ENCODE data around the gene NDUFAF4.

NDUFAF4 gene

GRCh38 chr6:96897396-96898240 lies at the start of gene NDUFAF4:
Gene NDUFAF4, minus strand, starts transcription at chr6:96897891. Its CDS starts 90 bp downstream, at chr6:96897801.
- DNase-seq: peak; percentile 95

DNA sequence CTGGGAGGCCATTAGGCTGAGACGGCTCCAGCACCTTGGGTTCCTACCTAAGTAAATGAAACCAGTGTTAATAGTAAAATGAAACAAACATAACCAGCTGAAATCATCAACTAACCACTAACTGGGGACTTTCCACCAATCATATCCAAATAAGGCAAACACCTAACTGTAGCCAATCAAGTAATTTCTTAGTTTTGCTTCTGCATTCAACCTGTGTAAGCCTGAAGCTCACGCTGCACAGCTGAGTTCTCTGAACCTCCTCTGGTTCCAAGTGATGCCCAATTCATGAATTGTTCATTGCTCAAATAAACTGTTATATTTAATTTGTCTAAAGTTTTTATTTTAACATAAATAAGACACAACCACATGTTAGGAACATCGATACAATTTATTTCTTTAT lies 49.4 kb upstream of the NDUFAF4 start:
- DNase-seq: no peak

DNA sequence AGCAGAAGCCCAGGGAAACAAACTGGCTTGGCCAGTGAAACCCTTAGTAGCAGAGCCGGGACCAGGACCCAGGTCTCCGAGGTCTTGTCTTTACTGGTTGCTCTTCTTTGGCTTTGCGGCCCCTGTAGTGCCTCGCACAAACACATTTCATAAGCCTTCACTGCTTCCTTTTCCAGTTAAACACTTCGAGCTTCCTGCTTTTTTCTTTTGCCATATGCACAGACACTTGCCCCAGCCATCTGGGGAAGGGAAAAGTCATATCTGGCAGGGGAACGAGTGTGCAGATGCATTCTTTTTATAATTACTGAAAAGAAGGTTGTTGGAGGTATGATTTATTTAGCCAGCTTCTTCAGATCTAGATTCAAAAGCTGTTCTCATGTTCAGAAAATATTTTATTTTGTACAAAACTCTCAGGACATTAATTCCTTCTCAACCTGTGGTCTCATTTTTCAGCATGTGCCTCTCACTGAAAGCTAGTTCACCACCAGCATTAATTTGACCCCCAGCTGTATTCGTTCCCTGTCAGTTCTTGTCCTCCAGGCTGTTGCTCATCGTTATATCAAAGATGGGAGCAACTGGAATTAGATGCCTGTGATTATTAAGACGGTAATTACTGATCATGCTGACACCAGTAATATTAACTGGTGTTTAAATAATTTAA lies 46.0 kb upstream of the NDUFAF4 start:
- no peak for DNase-seq

- no peak for DNase-seq
Observed at GRCh38 chr6:96942676-96943075, 45.0 kb upstream of the NDUFAF4 start.

DNA sequence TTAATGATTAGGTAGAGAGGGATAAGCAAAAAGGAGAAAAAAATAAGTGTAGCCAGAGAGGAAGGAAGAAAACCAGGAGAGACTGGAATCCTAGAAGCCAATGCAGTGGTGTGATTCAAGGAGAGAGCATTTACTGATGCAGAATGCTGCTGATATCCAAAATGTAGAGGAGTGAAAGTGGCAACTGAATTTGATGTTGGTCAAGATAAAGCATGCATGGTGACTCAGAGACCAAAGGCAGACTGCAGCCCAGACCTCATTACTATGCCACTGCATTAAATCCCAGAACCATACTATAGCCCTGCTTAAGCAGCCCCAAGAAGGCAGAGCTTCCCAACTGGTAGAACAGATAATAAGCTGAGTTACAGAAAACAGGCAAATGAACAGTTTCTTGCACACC lies 42.6 kb upstream of the NDUFAF4 start:
- DNase-seq: no peak

- DNase-seq: peak; percentile 36
Observed at GRCh38 chr6:96939007-96939805, 41.5 kb upstream of the NDUFAF4 start.

DNA sequence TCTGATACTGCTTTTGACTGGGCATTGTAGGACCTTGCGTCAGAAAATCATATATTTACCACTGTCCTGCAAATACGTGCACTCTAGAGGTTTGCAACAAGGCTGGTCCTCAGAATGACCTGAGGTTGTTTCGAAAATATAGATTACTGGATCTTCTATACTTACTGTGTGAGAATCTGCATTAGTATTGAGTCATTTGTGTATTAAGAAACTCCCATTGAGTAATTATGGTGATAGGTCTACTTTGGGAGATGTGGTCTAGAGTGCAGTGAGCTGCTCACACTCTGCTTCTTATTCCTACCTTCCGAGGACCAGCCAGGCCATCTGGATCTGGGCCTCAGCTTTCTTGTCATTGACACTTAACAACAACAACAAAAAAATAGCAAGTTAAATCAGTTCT lies 36.4 kb upstream of the NDUFAF4 start:
- no peak for DNase-seq

- DNase-seq: no peak
Observed at GRCh38 chr6:96931198-96931597, 33.5 kb upstream of the NDUFAF4 start.

DNA sequence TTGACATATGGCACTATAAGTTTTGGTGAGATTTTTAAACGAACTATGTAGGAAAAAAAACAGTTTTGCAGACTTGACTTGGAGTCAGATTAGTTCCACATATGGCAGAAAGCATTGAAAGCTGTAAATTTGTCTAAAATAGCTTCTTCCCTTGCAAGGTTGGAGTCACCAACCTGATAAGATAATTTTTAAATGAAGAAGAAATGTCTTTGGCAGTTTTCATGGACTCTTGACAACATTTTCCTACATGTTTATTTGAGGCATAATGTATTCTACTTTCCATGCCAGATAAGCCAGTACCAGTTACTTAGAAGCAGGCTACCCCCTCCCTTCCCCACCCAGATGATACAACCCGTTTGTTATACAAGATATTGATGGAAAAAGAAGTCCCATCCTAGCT lies 32.0 kb upstream of the NDUFAF4 start:
- no peak for DNase-seq

GRCh38 chr6:96927660-96928059 lies 30.0 kb upstream of the NDUFAF4 start:
- DNase-seq: no peak

DNA sequence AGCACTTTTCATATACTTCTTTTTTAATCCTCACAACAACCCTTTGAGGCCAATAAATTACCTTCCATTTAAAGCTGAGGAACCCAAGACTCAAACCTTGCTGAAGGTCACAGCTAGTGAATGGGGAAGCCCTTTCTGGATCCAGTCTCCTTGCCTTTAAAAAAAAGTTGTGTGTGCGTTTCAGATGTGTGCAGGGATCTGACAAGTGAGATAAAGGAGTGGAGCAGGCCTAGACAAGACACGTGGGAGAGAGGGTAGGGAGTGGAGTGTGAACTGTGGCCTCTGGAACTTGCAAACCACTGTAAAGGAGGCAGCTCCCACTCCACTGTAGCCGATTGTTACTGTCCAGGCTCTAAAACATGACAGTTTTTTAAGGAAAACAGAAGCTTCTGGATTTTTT lies 28.7 kb upstream of the NDUFAF4 start:
- DNase-seq: no peak

- no peak for DNase-seq
Observed at GRCh38 chr6:96925290-96925687, 27.6 kb upstream of the NDUFAF4 start.

GRCh38 chr6:96923871-96924493 lies 26.3 kb upstream of the NDUFAF4 start:
- DNase-seq: no peak

DNA sequence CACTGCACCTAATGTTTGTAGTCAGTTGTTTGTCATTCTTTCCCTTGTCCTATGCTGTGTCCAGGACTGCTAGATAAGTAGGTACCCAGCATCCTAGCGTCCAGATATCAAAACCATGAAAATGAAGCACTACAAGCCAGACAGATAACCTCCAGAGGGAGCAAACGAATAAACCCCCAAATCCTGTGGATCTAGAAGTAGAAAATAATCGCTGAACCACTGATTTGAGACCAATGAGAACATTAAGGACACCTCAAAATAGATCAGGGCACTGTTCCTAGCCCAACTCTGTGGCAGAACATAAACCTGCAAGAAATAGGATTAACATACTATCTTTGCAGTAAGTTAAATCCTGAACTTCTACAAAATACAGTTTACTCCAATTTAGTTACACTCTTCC lies 25.7 kb upstream of the NDUFAF4 start:
- no peak for DNase-seq

DNA sequence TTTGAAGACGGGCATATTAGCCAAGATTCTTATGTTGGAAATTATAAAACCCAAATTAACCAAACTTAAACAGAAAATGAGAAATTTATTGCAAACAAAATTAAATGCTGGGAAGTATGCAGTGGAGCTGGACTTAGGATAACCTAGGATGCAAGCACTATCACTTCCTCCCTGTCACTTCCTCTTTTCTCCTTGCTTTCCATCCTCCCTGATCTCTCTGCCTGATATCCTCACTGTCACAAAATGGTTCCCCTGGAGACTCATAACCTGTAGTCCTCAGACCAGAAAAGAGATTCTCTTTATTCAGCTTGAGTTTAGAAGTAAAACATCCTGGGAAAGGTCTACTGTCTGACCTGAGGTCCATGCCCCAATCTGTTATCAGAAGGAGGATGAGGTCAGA lies 19.4 kb upstream of the NDUFAF4 start:
- no peak for DNase-seq

DNA sequence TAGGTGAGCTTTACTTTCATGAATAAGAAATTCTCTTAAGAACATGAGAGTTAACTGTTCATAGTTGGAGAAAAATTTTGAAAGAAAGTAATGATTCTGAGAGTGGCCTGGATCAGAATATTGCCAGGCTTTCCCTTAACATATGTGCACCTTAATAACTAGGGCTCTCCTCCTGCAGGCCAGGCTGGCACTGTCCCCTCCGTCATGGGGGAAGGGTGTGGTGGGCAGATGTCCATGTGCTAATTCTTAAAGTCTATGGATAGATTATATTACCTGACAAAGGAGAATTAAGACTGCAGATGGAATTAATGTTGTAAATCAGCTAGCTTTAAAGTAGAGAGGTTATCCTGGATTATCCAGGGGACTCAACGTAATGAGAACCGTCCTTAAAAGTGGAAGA lies 15.9 kb upstream of the NDUFAF4 start:
- DNase-seq: no peak

- no peak for DNase-seq
Observed at GRCh38 chr6:96911751-96912150, 14.1 kb upstream of the NDUFAF4 start.

GRCh38 chr6:96911171-96911570 lies 13.5 kb upstream of the NDUFAF4 start:
- DNase-seq: no peak

DNA sequence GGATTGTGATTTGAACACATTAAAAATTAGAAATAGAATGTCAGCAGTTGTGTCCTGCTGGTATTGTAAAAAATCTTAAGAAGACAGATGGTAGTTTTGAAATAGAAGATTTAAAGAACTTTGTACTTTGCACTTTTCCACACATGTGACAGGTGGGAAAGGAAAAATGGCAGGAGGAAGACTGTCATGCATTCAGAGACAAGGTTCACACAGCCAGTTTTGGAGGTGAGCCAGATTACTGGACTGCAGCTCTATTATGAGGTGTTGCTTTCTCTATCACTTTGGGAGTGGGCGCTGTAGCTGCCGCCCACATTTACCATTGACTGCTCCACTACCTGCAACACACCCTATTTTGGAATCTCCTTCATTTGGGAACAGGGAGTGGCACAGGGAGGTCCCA lies 12.1 kb upstream of the NDUFAF4 start:
- no peak for DNase-seq

GRCh38 chr6:96907498-96907897 lies 9.8 kb upstream of the NDUFAF4 start:
- peak; percentile 72 for DNase-seq

DNA sequence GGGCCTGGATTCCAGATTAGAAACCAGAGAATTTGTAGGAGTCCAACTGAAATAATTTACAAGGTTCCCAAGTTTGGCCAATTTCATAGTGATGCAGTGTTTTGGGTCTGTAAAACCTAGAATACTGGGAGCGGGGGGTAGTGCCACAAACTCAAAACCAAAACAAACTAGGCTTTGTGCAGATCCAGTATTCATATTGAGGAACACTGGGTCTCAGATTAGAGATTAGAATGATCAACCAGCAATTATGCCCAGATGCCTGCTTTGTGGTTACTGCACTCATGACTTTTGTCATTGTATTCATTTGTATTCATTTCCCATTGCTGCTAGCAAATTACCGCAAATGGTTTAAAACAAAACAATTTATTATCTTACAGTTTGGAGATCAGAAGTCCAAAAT lies 3.2 kb upstream of the NDUFAF4 start:
- DNase-seq: no peak

DNA sequence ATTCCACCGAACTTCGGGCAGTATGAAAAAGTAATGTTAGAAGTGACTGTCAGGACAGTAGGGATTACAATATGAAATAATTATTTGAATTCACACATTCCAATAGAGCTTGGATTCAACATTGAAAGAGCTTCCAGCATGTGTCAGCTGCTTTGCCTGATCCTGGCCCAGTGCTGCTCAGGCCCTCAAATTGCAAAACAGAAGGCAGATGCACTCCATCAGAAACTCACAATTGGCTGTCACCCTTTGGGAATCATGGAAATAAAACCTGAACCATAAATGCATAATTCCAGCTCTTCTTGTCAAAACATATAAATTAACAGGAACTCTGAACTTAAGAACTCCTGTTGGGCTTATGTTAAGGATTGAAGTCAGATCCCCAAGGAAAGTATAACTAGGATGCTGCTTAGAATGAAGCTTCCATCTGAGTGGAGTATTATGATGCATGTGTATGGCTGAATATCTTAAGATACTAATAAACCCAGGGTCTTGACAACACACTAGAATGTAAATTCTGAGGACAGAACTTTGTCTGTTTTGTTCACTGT lies 1.8 kb upstream of the NDUFAF4 start:
- DNase-seq: no peak

- DNase-seq: no peak
Observed at GRCh38 chr6:96899019-96899418, 1.3 kb upstream of the NDUFAF4 start.

All from stimulated activated CD4-positive, alpha-beta T cell treated with anti-CD3 and anti-CD28 coated beads, Interleukin-1b, Interleukin-23, amount 100 ng/mL, for 48 hours (primary cell).